ENCODE measurements around the gene BRAT1.

The BRAT1 gene

DNA sequence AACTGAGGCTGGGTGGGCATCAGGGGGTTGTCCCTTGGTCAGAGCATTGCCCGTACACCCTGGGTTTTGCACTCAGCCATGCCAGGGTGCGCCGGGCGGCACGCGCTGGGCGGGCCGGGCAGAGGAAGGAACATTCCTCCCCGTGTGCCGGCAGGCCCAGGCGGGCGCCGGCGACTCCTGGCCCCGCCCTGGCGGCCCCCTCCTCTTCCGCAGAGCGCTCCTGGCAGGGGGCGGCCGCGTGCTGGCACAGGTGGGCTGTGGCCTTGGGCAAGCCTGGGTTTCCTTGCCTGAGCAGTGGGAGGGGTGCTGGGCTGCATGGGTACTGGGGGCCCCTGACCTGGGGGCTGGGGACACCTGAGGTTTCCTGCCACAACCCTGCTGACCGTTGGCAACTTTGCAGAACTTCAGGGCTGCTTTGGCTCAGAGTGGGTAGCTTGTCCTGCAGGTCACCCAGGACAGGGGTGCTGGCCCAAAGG, 31.8 kb downstream of the BRAT1 start:
- DNase-seq (ENCODE audit: low spot score), result peak; percentile 54

DNA sequence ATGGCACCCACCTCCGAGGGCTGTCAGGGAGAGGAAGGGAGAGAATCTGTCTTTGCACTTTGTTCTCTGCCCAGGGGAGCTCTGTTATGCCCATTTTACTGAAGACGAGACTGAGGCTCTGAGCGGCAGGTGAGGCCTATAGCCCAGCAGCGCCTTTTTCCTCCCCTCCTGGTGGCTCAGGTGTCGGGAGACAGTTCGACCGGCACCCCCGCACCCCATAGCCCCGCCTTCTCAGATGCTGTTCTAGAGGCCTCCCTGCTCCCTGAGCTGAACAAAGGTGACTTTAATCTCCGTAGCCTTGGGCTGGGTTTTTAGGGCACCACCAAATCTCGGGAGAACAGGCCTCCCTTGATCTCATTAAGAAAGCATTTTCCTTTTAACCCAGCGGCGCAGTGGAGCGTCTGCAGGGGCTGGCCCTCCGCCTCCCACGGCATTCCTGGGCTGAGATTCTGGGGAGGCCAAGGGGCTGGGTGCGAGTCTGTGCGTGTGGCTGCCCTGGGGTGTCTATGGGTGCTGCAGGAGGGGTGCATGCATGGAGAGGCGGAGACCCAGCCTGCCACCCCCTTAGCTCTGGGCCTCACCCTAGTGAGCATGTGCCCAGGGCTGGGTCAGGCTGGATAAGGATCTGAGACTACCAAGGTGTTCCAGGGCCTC, 32.4 kb downstream of the BRAT1 start:
- peak; percentile 81 for DNase-seq (ENCODE audit: low spot score)

DNA sequence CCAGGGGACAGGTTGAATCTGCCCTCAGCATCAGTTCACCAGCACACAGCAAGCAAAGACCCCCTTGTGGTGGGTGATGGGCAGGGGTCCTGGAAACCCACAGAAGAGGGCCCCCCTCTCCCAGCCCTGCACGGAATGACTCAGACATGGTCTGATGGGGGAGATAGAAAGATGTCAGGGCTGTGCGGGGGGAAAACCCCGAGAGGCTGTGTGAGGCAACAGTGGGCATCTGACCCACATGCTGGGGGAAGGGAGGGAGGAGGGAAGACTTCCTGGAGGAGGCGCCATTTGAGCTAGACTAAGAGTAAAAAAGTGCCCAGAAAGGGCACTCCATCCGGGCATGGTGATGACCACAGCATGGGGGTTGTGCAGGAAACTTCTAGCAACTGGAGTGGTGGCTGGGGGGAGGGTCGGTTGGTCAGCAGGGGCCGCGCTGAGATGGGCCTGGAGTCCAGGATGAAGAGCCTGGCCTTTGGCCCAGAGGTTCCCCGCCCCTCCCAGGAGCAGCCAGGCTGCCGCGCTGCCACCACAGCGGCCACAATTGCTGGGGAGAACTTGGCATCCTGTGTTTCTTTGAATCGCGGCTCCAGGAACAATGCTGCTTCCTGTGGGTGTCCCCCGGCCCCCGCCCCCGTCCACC, 33.3 kb downstream of the BRAT1 start:
- DNase-seq (ENCODE audit: low spot score), result peak; percentile 82

DNA sequence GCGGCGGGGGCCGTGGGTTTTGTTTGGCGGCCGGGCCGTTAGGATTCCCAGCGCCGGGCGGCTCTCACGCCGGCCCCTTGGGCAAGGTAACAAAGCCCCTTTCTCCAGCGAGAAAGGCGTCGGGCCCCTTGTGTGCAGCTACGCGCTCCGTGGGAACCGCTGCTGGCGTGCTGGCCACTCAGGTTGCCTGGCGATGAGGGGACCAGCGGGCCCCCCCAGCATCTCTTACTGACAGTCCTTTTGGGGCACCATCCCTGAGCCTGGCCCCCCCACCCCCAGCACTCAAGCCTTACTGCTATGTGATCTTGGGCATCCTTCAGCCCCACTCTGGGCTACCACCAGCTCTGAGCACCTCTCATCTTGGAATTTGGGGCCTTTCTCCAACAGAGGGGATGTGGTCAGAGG, 34.0 kb downstream of the BRAT1 start:
- no peak for DNase-seq (ENCODE audit: low spot score)

DNA sequence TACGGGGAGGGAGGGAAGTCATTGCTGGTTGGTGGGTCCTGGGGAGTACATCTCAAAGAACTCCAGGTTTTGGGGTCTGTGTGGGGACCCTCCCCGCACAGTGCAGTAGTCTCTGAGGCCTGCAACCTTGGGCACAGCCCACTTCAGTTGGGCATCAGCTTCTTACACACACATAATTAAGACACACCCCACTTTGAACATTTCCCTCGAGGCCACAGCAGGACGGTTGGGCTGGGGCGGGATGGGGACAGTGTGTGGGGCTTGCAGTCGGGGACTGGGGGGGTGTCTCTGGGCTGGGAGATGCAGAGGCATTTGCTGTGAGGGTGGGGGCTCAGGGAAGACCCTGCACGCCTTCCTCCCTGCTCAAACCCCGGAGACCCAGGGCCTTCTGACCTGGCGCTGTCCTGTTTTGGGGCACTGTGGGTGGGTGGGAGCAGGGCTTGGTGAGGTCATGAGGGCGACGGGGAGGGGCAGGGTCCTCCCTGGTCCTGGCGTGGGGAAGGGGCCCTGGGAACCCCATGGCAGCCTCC, 34.5 kb downstream of the BRAT1 start:
- DNase-seq (ENCODE audit: low spot score), result no peak

DNA sequence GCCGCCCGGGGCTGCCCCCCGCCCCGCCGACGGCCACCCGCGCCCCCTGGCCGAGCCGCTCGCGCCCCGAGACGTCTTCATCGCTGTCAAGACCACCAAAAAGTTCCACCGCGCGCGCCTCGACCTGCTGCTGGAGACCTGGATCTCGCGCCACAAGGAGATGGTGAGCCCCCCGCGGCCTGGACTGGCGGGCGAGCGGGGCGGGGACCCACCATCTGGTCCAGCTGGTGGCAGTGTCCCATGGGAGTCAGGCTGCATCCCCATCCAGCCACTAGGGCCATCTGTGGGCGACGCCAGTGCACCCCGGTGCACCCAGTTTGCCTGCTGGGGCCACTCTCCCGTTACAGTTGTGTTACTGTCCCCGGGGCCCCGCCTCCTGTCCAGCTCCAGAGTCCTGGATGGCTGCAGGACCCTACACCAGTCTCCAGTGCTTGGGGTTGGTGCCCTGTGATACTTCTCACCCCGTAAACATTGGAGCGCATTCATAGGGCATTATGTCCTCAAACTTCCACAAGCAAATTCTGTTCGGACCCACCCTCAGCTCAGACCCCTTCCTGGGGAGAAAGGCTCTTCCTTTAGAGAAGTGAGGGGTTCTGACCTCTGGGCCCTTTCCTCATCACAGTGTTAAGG, 35.1 kb downstream of the BRAT1 start:
- peak; percentile 37 for DNase-seq (ENCODE audit: low spot score)

DNA sequence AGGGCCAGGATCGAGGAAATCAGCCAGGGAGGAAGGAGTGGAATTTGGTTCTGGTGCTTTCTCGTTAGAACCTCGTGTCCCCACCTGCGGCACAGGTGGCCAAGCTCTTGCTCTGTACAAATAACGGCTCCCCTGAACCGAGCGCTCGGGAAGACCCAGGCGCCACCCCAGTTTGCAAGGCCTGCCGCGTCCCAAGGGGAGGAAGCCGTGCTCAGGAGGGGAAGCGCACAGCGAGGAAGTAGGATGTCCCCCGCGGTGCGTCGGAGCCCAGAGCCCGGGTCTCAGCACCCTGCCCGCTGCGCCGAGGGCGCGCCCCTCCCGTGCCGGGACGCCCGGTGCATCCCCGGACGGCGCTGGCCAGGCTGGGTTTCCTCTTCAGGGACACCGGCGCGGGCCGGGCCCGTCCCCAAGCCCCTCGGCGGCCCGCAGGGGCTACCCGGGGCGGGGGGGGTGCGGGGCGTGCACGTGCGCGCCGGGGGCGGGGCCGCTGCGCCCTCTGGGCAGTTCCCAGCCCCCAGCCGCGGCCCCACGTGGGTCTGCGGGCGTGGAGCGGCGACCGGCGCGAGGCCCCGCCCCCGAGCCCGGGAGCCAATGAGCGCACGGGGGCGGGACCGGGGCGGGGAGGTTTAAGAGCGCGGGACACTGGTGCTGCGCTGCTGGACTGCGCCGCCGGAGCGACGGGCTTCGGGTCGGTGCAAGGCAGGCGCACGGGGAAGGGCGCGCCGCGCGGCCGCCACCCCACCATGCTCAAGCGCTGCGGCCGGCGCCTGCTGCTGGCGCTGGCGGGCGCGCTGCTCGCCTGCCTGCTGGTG, 36.0 kb downstream of the BRAT1 start, which contains the start of gene LFNG:
Gene LFNG, plus strand, starts transcription at position 656 of the 812 bp plus-strand sequence. Its CDS starts 88 bp downstream, at position 744.
- peak; percentile 93 for DNase-seq (ENCODE audit: low spot score)

DNA sequence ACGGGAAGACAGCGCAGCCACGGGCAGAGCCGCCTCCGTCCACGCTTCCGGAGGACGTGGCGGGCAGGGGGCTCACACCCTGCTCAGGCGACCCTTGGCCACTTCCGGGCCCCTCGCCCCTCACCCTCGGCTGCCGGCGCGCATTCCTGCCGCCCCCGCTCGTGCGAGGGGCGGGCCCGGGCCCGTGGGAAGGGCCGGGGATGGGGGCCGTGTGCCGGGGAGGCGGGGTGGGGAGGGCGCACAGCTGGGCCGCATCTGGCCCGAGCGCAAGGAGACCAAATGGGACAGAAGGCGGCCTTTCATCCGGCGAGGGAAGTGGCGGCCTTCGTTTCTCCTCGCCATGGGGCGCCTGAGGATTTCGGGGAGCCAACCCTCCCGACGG, 36.6 kb downstream of the BRAT1 start:
- no peak for DNase-seq (ENCODE audit: low spot score)

DNA sequence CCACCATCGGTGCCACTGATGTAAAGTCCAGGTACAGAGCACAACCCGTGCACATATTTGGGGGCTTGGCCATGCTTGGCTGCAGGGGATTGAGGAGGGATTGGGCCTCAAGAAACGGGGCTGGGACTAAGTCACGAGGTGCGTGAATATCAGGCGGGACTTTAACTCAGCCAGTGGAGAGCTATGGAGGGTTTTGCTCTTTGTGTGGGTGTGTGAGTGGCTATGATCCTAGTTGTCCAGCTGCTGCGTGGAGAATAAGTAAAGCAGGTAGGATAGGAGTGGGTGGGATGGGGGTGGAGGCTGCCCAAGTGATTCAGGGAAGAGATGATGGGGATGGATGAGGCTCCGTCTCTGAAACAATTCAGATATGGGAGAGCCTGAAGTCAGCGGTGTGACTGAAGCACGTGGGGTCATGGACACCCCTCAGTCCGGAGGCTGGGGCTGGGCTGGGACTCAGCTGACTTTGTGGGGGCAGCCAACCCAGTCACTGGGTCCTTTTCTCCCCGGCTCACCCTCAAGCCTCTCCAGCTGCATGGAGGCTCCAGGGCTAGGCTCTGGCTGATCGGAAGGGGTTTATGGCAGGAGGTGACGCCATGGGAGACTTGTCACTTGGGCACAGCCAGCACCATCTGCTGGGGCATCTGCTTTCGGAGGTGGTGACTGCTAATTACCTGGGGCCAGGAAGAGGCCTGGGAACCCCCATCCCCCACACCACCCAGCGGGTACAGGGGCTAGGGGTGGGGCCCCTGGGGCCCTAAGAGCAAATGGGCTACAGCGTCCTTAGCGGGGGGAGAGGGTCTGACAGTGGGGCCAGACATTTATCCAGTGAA, 37.4 kb downstream of the BRAT1 start:
- DNase-seq (ENCODE audit: low spot score), result no peak

DNA sequence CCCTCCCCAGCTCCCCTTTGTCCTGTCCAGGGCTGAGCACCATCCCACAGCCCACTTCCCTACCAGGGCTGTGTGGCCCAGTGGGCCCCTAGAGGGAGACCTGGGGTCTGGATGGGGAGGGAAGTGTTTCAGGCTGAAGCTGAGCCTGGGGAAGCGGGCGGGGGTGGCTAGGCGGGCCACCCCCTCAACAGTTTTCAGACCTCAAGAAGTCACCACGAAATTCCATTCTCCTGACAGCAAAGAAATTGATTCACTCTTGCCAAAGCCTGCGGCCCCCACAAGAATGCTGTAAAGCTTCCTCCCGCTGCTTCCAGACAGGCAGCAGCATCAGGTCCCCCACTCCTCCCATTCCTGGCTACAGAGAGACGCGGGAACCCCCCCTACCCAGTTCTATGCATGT, 38.3 kb downstream of the BRAT1 start:
- peak; percentile 96 for DNase-seq (ENCODE audit: low spot score)

DNA sequence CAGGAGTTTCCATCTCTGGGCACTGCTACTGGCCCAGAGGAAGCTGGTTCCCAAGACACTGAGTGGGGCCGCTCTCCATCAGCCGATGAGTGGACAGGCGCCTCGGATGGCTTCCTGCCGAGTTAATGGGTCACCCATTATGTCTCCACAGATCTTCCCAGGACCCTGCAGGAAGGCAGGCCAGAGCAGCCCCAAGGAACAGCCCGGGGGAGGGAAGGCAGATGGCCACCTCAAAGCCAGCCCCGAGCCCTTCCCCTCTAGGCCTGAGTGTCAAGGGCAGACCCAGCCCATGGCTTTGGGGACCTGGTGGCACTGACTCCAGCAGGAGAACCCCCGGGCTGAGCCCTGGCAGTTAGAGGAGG, 39.1 kb downstream of the BRAT1 start:
- peak; percentile 97 for DNase-seq (ENCODE audit: low spot score)

DNA sequence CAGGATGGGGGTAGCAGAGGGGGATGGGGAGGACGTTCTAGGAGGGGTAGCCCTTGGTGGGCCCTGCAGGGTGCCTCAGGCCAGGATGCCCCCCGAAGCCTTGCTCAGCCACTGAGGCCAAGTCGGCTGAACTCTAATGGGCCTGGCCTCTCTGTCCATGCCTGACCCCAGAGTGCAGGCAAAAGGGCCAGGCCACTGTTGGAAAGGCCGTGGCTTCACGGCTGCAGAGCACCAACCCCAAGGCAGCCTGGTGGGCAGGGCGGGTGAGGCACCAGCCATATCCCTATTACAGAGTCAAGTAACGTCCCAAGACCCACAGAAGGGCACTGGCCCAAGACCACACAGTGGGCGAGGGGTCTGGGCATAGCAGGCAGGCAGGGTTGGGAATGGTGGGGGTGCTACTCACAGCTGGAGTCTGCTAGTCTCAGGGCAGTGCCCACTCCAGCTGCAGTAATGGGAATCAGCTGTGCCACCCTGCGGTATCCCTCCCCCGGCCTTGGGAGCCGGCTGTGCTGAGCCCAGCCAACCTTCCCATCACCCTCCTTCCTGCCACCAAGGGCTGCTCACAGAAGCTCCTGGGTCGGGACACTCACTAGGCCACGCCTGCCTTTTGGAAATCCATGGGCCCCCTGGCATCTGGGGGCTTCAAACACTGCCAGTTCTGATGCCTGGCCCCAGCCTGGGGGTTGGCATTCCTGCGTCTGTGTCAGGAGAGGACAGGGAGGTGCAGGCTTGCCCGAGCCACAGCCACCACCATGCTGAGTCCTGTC, 39.7 kb downstream of the BRAT1 start:
- DNase-seq (ENCODE audit: low spot score), result no peak

DNA sequence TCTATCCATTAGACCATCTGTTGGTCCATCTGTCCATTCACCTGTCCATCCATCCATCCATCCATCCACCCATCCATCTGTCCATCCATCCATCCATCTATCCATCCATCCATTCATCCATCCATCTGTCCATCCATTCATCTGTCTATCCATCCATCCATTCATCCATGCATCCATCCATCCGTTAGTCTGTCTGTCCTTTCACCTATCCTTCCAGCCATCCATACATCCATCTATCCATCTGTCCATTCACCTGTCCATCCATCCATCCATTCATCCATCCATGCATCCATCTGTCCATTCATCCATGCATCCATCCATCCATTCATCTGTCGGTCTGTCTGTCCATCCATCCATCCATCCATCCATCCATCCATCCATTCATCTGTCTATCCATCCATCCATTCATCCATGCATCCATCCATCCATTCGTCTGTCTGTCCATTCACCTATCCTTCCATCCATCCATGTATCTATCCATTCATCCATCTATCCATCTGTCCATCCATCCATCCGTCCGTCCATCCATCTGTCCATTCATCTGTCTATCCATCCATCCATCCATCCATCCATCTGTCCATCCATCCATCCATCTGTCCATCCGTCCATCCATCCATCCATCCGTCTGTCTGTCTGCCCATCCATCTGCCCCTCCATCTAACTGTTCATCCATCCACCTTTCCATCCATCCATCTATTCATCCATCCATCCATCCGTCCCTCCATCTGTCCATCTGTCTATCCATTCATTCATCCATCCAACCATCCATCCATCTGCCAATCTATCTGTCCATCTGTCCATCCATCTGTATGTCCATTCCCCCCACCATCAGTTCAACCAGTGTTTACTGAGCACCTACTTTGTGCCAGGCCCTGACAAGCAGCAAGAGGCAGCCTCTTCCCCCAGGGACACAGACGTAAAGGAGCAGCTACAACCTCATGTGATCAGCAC, 40.6 kb downstream of the BRAT1 start:
- no peak for DNase-seq (ENCODE audit: low spot score)

DNA sequence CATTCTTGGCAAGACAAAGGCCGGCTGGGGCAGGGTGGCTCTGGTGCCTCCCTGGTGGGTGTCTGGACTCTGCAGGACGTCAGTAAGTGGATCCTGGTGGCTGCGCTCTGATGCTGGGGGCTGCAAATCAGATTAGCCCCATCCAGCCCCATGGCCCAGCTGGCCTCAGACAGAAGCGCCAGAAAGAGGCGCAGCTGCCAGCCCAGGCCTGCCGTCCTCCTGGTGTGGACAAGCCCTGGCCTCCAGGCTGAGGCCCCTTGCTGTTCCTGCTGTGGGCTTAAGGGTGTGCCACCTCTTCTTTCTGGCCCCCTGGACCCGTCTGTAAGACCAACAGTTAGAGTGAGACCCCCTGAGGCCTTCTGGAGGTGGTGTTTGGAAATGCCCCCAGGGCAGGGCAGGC, 41.6 kb downstream of the BRAT1 start:
- no peak for DNase-seq (ENCODE audit: low spot score)

DNA sequence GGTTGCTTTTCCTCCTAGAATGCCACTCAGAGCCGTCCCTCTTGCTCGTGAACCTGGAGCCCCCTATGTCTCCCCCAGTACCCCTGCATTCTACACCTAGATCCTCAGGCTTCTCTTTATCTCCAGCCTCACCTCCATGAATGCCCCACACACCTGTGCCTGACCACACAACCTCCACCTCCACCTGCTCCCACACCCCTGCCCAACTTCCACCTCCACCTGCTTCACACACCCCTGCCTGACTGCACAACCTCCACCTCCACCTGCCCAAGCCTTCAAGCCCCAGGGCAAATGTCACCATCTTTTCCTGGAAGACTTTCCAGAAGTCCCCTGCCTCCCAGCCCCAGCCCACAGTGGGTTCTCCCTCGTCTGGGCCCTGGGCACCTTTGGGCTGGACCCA, 42.6 kb downstream of the BRAT1 start:
- no peak for DNase-seq (ENCODE audit: low spot score)

DNA sequence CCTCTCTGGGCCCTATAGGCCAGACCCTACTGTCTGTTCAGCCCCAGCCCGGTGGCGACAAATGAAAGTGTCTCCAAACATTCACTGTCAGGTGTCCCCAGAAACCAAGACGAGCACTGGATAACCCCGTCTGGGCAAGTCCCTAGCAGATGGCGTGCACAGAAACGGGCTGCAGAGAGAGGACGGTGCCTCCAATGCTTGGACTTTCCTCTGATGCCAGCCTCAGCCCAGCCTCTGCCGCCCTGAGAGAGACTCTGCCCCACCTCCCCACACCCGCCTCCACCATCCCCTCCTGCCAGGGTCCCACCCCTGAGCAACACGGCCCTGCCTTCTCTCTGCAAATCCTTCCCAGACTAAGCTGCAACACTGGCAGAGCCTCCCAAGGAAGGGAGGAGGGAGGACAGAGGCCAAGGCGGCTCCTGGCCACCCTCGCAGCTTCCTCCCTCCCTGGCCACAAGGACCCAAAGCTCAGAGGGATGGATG, 43.1 kb downstream of the BRAT1 start:
- DNase-seq (ENCODE audit: low spot score), result no peak

DNA sequence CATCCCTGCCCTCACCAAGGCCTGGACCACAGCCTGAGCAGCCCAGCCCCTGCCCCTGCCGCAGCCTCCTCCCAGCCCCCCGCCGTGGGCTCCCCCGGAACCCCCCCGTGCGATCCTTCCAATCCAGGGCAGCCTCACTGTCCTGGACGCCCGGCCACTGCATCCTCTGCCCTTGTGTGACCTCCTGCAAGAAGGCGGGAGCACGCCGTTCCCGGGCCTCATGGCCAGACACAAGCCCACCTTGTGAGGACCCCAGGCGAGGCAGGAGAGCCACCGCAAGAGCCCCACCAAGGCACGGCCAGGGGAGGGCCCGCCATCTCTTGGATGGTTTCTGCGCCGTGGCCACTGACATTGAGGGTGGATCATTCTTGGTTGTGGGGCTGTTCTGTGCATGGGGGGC, 43.6 kb downstream of the BRAT1 start:
- DNase-seq (ENCODE audit: low spot score), result no peak

DNA sequence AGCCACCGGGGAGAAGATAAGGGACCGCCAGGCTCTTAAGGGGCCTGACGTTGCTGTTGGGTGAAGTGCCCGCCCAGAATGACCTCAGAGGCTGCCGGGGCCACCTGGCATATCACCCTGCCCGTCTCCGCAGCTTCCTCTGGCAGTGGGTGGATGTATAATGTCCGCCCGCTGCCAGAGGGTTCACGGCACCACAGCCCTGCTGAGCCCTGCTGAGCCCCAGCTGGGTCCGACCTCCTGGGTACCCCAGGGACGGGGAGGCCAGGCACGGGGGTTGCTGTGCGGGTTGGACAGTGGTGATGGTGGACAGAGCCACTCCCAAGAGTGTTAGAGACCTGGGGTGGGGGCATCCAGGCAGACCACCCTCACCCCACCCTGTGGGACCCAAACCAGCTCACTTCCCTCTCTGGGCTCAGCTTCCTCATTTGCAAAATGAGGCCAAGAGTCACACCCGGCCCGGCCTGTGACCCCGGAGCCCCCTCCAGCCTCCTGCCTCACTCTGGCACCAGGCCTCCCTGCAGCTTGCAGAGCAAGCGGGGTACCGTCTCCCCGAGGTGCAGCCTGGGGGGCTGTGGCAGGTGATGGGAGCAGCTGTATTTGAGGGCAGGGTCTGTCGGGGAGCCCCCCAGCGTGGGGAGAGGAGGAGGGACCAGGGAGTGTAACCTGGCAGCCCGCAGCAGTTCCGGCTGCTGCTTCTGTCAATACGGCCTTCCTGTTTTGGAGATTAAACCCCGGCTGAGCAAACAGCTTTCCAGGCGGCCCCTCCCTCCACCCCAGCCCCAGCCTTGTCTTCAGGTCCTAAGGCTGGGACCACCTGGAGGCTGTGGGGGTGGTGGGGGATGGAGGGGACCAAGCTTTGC, 44.2 kb downstream of the BRAT1 start:
- DNase-seq (ENCODE audit: low spot score), result no peak
